Tibial artery (tissue), 4 donors: Measurements from ENCODE around the gene COL27A1.
A peak's percentile ranks its signal among the peaks of the same experiment; 100 is the strongest.

Experiments
- DNase-seq, 2 donors: peaks; one replicate each; pipeline ENCODE4 v3.0.0-alpha.2; 2019
- H3K27ac ChIP-seq, 2 donors: fragments of 200-600 bp; sonication (generic) in 1 of 2; 1 replicate in 1 of 2; 2 replicates in 1 of 2; pipeline ENCODE4 v1.5.1; 2018 to 2019; ENCODE audit warnings: mild to moderate bottlenecking in 1 of 2
- H3K27me3 ChIP-seq, 2 donors: fragments of 200-600 bp; sonication (generic) in 1 of 2; one replicate each; pipeline versions ENCODE4 v1.5.1 to v1.6.0; 2016 to 2019
- H3K36me3 ChIP-seq, 3 donors: fragments of 200-600 bp; sonication (generic) in 2 of 3; one replicate each; pipeline ENCODE4 v1.5.1; 2016 to 2019; ENCODE audit warnings: mild to moderate bottlenecking in 2 of 3
- H3K4me1 ChIP-seq, 4 donors: fragments of 200-600 bp; sonication (generic) in 2 of 4; 1 replicate in 3 of 4; 2 replicates in 1 of 4; pipeline ENCODE4 v1.5.1; 2016 to 2019
- H3K4me3 ChIP-seq, 2 donors: fragments of 200-600 bp; sonication (generic) in 1 of 2; 1 replicate in 1 of 2; 2 replicates in 1 of 2; pipeline ENCODE4 v1.5.1; 2018 to 2019; ENCODE audit warnings: mild to moderate bottlenecking in 2 of 2
- H3K9me3 ChIP-seq, 3 donors: fragments of 200-600 bp; sonication (generic) in 1 of 3; one replicate each; pipeline ENCODE4 v1.5.1; 2016 to 2019
- intact Hi-C: fragments of 100-400 bp; cut with DNase I; formaldehyde crosslinking; loops from one replicate; pipeline ENCODE4 v1.15.0; 2023; ENCODE audit warnings: low total_unique reads
- TF ChIP-seq, protein P1 (sequence below), 2 experiments: fragments of 200-600 bp in 1 of 2; fragments of 450-650 bp in 1 of 2; IDR thresholded peaks; one replicate each; pipeline ENCODE4 v1.5.1; 2017 to 2019; ENCODE audit warnings: antibody characterized with exemption in 2 of 2, mild to moderate bottlenecking in 1 of 2, moderate library complexity in 1 of 2

The COL27A1 gene

DNA sequence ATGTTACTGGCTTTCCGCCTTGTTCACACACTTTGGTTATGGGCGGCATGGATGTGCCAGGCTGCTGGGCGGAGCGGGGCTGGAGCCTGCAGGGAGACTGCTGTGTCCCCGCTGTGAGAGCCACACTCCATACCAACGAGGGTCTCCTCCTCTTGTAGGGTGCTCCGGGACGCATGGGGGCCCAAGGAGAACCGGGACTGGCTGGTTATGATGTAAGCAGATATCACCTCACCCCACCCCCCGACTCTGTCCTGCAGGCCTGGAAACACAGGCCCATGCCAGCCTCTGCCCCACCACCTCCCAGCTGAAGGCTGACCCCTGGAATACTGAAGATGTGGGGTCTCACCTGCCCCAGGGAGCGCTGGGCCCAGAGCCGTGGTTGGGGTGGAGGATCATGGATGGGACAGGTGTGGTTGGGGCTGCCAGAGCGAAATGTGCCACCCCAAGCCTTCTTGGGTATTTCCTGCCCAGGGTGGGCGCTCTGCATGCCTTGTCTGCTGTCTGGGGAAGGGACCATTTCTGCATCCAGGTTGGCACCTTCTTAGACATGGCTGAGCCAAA lies 128.3 kb downstream of the COL27A1 start:
- TF ChIP-seq, protein P1, sequence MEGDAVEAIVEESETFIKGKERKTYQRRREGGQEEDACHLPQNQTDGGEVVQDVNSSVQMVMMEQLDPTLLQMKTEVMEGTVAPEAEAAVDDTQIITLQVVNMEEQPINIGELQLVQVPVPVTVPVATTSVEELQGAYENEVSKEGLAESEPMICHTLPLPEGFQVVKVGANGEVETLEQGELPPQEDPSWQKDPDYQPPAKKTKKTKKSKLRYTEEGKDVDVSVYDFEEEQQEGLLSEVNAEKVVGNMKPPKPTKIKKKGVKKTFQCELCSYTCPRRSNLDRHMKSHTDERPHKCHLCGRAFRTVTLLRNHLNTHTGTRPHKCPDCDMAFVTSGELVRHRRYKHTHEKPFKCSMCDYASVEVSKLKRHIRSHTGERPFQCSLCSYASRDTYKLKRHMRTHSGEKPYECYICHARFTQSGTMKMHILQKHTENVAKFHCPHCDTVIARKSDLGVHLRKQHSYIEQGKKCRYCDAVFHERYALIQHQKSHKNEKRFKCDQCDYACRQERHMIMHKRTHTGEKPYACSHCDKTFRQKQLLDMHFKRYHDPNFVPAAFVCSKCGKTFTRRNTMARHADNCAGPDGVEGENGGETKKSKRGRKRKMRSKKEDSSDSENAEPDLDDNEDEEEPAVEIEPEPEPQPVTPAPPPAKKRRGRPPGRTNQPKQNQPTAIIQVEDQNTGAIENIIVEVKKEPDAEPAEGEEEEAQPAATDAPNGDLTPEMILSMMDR (IDR thresholded peaks at IDR 0.05) = no peak
- Histone ChIP-seq H3K9me3 (no peaks in the 10 kb centered on the region), H3K4me1 (peaks cover 0 to 25% (median 11%) of the 10 kb centered on the region in 4 donors), H3K27ac (no peak overlapping the region), H3K36me3 (no peaks in the 10 kb centered on the region), H3K27me3 (no peaks in the 10 kb centered on the region), H3K4me3 (no peak overlapping the region)
- peak in 1 of 2 donors; percentile 58 for DNase-seq
- intact Hi-C loops = loop anchor here (10.0 kb wide), 1 partner anchor 199 kb away; no protein-coding TSS in a partner anchor

GRCh38 chr9:114284316-114285060 lies 129.2 kb downstream of the COL27A1 start:
- Histone ChIP-seq H3K27ac (no peak overlapping the region), H3K4me1 (peaks cover 0 to 19% (median 10%) of the 10 kb centered on the region in 4 donors), H3K9me3 (no peaks in the 10 kb centered on the region), H3K36me3 (no peaks in the 10 kb centered on the region), H3K27me3 (no peaks in the 10 kb centered on the region), H3K4me3 (no peak overlapping the region)
- intact Hi-C loops = loop anchor here (10.0 kb wide), 1 partner anchor 200 kb away; no protein-coding TSS in a partner anchor
- TF ChIP-seq, protein P1 (IDR thresholded peaks at IDR 0.05) = no peak
- peak in 1 of 2 donors; percentile 29 for DNase-seq

- Histone ChIP-seq H3K27me3 (no peaks in the 10 kb centered on the region), H3K4me1 (peaks cover 0 to 19% (median 10%) of the 10 kb centered on the region in 4 donors), H3K9me3 (no peaks in the 10 kb centered on the region), H3K4me3 (no peak overlapping the region), H3K36me3 (no peaks in the 10 kb centered on the region), H3K27ac (no peak overlapping the region)
- TF ChIP-seq, protein P1 (IDR thresholded peaks at IDR 0.05) = no peak
- intact Hi-C loops = loop anchor here (10.0 kb wide), 1 partner anchor 201 kb away; no protein-coding TSS in a partner anchor
- DNase-seq = peak; percentile 15 to 67
Measured at GRCh38 chr9:114285166-114285867, 130.0 kb downstream of the COL27A1 start.

DNA sequence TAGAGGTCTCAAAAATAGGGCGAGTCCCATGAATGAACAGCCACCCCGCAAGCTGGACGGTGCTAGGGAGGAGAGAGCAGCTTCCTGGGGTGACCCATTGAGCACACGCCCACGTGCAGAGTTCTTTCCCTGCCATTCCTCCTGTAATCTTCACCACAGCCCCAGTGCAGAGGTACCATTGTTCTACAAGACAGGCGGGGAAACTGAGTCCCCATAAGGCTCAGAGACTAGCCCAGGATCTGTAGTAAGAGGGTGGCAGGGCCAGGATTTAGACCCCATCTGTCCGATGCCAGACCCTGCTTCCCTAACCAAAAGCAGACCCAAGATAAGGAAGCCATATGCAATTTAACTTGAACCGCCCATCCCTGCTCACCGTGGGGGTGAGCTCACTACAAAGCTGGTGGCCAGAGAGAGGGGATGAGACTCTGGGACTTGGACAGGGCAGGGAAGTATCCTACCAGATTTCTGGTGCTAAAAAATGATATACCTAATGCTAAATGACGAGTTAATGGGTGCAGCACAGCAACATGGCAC lies 130.9 kb downstream of the COL27A1 start:
- H3K4me3 ChIP-seq = no peak overlapping the region
- intact Hi-C loops = loop anchor here (10.0 kb wide), 1 partner anchor 201 kb away; no protein-coding TSS in a partner anchor
- no peak overlapping the region for H3K27ac ChIP-seq
- H3K9me3 ChIP-seq = no peaks in the 10 kb centered on the region
- DNase-seq = peak; percentile 7 to 25
- H3K4me1 ChIP-seq = peaks cover 0 to 19% (median 10%) of the 10 kb centered on the region in 4 donors
- H3K27me3 ChIP-seq = no peaks in the 10 kb centered on the region
- H3K36me3 ChIP-seq = no peaks in the 10 kb centered on the region
- TF ChIP-seq, protein P1 (IDR thresholded peaks at IDR 0.05) = no peak

GRCh38 chr9:114287001-114287762 lies 131.8 kb downstream of the COL27A1 start:
- DNase-seq = peak; percentile 19 to 53
- H3K9me3 ChIP-seq = no peaks in the 10 kb centered on the region
- intact Hi-C loops = loop anchor here (10.0 kb wide), 1 partner anchor 202 kb away; no protein-coding TSS in a partner anchor
- TF ChIP-seq, protein P1 (IDR thresholded peaks at IDR 0.05) = no peak
- peaks cover 0 to 19% (median 10%) of the 10 kb centered on the region in 4 donors for H3K4me1 ChIP-seq
- peaks cover 0 to 3% (median 0%) of the 10 kb centered on the region in 3 donors for H3K36me3 ChIP-seq
- H3K27me3 ChIP-seq = no peaks in the 10 kb centered on the region
- no peak overlapping the region for H3K27ac ChIP-seq
- no peak overlapping the region for H3K4me3 ChIP-seq
